ENCODE measurements around the gene APBB1.
A peak's percentile ranks its signal among the peaks of the same experiment; 100 is the strongest.

APBB1 gene

GRCh38 chr11:6419009-6419631, at the start of gene APBB1:
Gene APBB1 (minus strand): TSS chr11:6419094. CDS start chr11:6411347, 7,747 bp downstream.
- DNase-seq (ENCODE audit: low spot score) (no peak), FAIRE-seq (no peak)

DNA sequence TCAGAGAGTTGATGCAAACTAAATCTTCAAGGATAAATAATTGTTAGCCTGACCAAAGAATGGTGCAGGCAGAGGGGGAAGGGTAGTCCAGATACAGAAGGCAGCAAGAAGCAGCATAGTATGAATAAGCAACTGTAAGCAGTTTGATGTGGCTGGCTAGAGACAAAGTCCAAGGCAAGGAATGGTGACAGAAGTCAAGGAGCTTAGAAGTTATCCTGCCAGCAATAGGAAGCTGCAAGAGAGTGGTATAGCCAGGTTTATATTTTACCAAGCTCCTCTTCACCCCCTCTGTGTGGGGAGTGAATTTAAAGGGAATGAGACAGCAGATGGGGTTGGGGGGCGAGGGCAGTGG, 40.2 kb upstream of the APBB1 start:
- no peak for FAIRE-seq
- DNase-seq (ENCODE audit: low spot score), result no peak

DNA sequence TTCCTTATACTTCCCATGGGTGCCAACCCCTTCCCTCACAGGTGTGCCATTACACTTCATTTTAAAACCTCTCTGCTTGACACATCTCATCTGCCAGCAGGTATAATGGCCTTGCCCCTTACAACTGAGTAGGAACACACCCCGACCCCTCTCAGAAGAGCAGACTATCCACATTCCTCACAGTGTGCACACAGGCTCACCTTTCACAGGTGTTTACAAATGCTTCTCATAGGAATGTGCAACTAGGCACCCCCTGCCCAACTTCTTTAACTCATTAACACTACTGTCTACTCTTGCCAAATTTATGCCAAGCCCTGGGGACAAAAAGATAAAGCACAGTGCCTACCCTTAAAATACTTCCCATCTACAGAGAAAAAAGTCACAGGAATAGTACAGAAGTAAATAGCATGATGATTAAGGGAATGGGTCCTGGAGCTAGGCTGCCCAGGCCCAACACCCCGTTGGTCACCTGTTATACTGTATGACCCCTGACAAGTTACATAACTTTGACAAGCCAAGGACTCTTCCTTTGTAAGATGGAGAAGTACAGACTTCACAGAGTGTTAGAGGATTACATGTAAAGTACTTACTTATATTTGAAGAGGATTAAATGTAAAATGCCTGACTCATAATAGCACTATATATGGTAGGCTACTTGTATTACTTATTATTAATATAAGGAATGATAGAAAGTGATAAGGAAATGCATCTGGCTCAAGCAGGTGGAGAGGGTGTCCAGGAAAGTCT, 39.6 kb upstream of the APBB1 start:
- FAIRE-seq (no peak), DNase-seq (ENCODE audit: low spot score) (no peak)

GRCh38 chr11:6457581-6458320, 38.9 kb upstream of the APBB1 start:
- DNase-seq (ENCODE audit: low spot score) (no peak), FAIRE-seq (no peak)

- FAIRE-seq, result no peak
- DNase-seq (ENCODE audit: low spot score), result no peak
Observed at GRCh38 chr11:6456361-6457073, 37.6 kb upstream of the APBB1 start.

GRCh38 chr11:6455070-6455469, 36.2 kb upstream of the APBB1 start:
- no peak for FAIRE-seq
- DNase-seq (ENCODE audit: low spot score), result no peak

GRCh38 chr11:6453152-6453551, 34.3 kb upstream of the APBB1 start:
- FAIRE-seq (no peak), DNase-seq (ENCODE audit: low spot score) (no peak)

DNA sequence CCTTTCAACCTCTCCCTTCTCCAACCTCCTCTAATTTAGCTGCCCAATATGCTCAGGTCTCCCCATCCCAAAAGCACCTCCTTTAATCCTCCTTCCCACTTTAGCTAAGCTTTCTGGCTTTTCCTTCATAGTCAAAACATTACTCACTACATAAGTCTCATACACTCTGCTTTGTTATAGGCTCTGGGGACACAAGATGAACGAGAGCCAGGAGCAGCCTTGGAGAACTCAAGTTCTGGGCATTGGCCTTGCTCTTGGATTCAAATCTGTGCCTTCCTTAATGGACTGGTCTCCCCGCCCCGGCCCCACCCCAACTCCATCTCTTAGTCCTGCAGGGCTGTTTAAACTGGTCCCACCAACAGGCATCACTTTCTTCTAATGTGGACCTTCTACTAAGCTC, 33.3 kb upstream of the APBB1 start:
- DNase-seq (ENCODE audit: low spot score) (no peak), FAIRE-seq (no peak)

DNA sequence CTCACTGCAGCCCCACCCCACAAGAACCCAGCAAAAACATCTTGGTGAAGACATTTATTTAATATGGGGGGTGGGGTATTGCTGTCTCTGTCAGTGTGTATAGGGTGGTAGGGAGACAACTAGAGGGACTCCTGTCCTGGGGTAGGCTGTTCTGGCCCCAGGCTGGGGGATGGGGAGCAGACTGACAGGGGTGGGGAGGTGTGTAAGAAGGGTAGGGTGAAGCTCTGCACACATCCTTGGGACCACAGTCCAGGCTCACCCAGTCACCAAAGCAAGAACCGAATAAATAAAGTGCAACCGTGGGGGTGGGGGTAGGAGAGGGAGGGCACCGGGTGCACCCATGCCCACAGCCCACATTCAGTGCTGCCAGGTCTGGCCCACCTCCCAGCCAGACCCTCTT, 29.7 kb upstream of the APBB1 start:
- DNase-seq (ENCODE audit: low spot score), result no peak
- FAIRE-seq, result no peak

GRCh38 chr11:6443269-6444003, 24.5 kb upstream of the APBB1 start:
- DNase-seq (ENCODE audit: low spot score), result peak; percentile 13
- FAIRE-seq, result no peak

DNA sequence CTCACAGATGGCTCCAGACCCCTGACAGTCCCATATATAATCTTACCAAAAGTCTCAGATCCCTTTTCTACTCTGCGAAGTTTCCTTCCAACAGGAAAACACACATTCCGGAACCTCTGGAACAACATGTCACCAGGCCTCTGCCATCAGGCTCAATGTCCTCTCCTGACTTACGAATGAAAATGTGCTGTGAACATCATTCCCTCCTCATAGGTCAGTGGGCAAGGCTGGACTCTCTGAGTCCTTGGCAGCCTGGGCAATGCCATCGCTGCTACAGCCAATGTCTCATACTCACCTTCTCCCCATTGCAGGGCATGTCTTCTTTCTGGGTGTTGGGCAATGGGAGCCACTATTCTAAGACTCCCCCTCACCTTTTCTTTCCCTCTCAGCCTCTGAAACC, 23.5 kb upstream of the APBB1 start:
- no peak for DNase-seq (ENCODE audit: low spot score)
- FAIRE-seq, result no peak

- no peak for DNase-seq (ENCODE audit: low spot score)
- FAIRE-seq, result no peak
Observed at GRCh38 chr11:6440906-6441358, 22.0 kb upstream of the APBB1 start, which contains the start of gene HPX. Gene HPX (minus strand): TSS chr11:6440987. CDS start chr11:6440963, 24 bp downstream.

DNA sequence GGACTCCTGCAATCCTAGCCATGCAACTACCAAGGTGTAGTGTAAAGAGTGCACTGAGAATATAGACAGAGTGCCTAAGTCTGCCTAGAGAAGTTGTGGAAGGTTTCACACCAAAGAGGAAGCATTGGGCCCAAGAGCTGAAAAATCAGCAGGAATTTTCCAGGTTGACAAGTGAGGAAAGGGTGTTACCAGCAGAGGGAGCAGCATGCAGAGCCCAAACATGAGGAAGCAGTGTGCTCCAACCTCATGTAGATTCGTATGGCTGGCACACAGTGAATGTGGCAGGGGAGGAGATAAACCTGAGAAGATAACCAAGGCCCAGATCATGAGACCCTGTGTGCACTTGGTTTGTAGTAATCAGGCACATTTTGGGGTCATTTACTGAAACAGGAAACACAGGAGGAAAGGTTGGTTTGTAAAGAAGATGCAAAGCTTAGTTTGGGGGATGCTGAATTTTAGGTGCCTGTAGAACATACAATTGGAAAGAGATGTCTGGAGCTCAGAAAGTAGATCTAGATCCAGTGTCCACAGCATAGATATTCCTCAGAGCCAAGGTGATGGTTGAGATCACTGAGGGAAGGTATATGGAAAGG, 20.2 kb upstream of the APBB1 start:
- no peak for DNase-seq (ENCODE audit: low spot score)
- no peak for FAIRE-seq

DNA sequence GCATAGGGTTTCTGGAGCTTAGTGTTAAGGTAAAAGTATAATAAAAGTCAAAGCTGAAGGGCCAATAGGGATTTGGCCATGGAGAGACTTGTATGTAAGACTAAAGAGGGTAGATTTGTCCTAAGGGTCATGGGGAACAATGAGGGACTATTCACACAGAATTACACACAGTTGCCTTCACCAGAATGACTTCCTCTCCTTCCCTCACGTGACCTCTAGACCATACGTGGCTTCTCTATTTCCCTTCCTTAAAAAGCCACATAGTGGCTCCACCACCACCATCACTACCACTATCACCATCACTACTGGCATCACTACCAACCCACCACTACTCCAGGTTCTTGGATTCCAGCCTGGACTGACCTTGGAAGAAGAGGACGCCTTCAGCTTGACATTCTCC, 19.1 kb upstream of the APBB1 start:
- no peak for FAIRE-seq
- no peak for DNase-seq (ENCODE audit: low spot score)

GRCh38 chr11:6437423-6437822, 18.5 kb upstream of the APBB1 start:
- FAIRE-seq (no peak), DNase-seq (ENCODE audit: low spot score) (no peak)

DNA sequence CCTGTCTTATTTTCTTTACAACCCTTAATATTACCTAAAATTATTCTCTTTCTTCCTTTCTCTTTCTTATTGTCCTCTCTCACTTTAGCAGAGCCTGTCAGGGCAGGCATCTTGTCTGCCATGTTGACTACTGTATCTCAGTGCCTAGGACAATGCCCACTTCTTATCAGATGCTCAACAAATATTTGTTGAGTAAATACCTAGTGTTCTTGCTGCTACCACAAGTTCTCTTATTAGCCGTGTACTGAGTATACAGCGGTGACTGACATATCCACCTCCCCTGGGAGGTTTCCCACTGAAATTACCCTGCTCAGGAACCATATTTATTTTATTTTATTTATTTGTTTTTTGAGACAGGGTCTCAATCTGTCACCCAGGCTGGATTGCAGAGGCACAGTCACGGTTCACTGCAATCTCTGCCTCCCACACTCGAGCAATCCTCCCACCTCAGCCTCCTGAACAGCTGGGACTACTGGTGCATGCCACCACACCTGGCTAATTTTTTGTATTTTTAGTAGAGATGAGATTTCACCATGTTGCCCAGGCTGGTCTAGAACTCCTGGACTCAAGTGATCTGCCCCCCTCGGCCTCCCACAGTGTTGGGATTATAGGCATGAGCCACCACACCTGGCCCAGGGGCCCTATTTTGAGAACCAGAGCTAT, 15.2 kb upstream of the APBB1 start:
- DNase-seq (ENCODE audit: low spot score) (no peak), FAIRE-seq (no peak)

- peak; percentile 84 for FAIRE-seq
- peak; percentile 85 for DNase-seq (ENCODE audit: low spot score)
Observed at GRCh38 chr11:6431861-6432260, 13.0 kb upstream of the APBB1 start.

DNA sequence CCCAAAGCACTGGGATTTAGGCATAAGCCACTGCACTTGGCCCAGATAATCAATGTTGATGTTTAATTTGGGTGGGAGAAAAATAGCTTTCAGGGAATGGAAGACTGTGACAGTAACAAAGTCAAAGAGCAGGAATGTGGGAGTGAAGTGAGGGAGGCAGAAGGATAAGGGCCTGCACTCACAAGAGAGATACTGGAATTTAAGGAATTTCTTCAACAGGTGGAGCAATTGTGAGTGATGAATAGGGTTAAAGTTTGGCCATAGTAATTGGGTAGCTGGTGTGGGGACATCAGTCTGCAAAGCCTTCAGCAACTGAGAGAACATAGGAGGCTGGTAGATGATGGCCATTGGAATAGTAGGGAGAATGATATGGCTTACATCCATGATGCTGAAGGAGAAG, 8.6 kb upstream of the APBB1 start:
- no peak for FAIRE-seq
- no peak for DNase-seq (ENCODE audit: low spot score)

- no peak for FAIRE-seq
Observed at GRCh38 chr11:6420677-6421076, 1.8 kb upstream of the APBB1 start.

DNA sequence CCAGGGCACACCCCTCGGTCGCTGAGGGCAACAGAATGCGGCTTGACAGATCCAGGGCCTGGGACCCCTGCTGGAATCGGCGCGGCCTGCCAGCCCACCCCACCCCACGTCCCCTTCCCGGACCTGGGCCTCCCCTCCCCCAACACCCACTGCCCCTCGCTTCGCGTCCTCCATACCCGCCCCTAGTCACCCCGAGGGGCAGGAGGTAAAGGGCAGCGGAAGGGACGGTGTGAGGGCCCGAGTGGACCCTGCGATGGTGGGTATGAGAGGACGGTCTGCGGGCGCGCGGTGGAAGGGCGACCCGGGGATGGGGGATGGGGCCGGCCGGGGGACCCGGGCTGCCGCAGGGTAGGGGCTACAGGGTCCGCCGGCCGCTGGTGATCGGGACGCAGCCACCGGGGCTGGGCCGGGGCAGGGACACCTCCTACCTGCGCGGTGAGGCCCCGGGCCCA, 311 bp downstream of the APBB1 start:
- DNase-seq (ENCODE audit: low spot score) (no peak), FAIRE-seq (no peak)

More at GRCh38 chr11:6420677-6421076, 1.8 kb upstream of the APBB1 start:
- no peak for DNase-seq (ENCODE audit: low spot score)
